WERI-Rb-1 (cell line): ENCODE data around the gene CDKN1B.

Experiments
- DNase-seq: peaks from one replicate; pipeline ENCODE4 v3.0.0-alpha.2; 2020
- H3K27ac ChIP-seq: fragments of 250-450 bp; sonication (Bioruptor Pico); 2 replicates; pipeline ENCODE4 v1.5.1; 2020; ENCODE audit warnings: mild to moderate bottlenecking, moderate library complexity
- H3K27me3 ChIP-seq: fragments of 250-450 bp; sonication (Bioruptor Pico); 2 replicates; pipeline ENCODE4 v1.5.1; 2021; ENCODE audit warnings: mild to moderate bottlenecking, low read depth, moderate library complexity; ENCODE audit not compliant: insufficient read depth, severe bottlenecking
- H3K36me3 ChIP-seq: fragments of 250-450 bp; sonication (Bioruptor Pico); 2 replicates; pipeline ENCODE4 v1.5.1; 2020; ENCODE audit warnings: mild to moderate bottlenecking, moderate library complexity
- H3K4me3 ChIP-seq: 2 replicates; pipeline ENCODE4 v1.5.1; 2011; ENCODE audit warnings: low read depth, mild to moderate bottlenecking, control low read depth, low read length
- H3K9me3 ChIP-seq: fragments of 250-450 bp; sonication (Bioruptor Pico); 2 replicates; pipeline ENCODE4 v1.5.1; 2021; ENCODE audit warnings: mild to moderate bottlenecking, moderate library complexity; ENCODE audit not compliant: severe bottlenecking
- TF ChIP-seq, protein P1 (sequence below): IDR thresholded peaks from 2 replicates; pipeline ENCODE4 v1.5.1; 2011; ENCODE audit warnings: low read depth, mild to moderate bottlenecking, control low read depth, inconsistent platforms, low read length

CDKN1B gene

DNA sequence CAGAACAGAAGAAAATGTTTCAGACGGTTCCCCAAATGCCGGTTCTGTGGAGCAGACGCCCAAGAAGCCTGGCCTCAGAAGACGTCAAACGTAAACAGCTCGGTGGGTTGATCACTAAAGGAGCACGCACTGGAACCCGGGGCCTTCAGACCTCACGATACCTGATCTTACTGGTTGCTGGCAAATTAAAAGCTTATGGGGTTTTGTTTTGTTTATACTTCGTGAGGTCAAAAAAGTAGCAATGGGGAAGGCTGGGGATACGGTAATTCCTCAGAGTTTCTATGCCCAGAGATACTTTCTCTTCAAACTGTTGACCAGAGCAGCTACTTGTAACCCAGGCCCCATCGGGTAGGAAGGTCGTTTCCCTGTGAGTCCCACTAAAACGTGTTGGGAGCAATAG is 1.7 kb downstream of the CDKN1B start:
- peak overlapping the region; percentile 100 for H3K27ac ChIP-seq
- no peak for DNase-seq
- H3K36me3 ChIP-seq: peaks cover 49% of the 10 kb centered on the region
- peak overlapping the region; percentile 88 for H3K4me3 ChIP-seq
- H3K9me3 ChIP-seq: no peaks in the 10 kb centered on the region
- H3K27me3 ChIP-seq: no peaks in the 10 kb centered on the region
- TF ChIP-seq, protein P1, sequence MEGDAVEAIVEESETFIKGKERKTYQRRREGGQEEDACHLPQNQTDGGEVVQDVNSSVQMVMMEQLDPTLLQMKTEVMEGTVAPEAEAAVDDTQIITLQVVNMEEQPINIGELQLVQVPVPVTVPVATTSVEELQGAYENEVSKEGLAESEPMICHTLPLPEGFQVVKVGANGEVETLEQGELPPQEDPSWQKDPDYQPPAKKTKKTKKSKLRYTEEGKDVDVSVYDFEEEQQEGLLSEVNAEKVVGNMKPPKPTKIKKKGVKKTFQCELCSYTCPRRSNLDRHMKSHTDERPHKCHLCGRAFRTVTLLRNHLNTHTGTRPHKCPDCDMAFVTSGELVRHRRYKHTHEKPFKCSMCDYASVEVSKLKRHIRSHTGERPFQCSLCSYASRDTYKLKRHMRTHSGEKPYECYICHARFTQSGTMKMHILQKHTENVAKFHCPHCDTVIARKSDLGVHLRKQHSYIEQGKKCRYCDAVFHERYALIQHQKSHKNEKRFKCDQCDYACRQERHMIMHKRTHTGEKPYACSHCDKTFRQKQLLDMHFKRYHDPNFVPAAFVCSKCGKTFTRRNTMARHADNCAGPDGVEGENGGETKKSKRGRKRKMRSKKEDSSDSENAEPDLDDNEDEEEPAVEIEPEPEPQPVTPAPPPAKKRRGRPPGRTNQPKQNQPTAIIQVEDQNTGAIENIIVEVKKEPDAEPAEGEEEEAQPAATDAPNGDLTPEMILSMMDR: no peak

- Histone ChIP-seq H3K27ac (peak overlapping the region; percentile 100), H3K27me3 (no peaks in the 10 kb centered on the region), H3K36me3 (peaks cover 49% of the 10 kb centered on the region), H3K9me3 (no peaks in the 10 kb centered on the region), H3K4me3 (peak overlapping the region; percentile 88)
- DNase-seq: no peak
- TF ChIP-seq, protein P1: no peak
These were observed 2.3 kb downstream of the CDKN1B start for GRCh38 chr12:12719496-12719895.

DNA sequence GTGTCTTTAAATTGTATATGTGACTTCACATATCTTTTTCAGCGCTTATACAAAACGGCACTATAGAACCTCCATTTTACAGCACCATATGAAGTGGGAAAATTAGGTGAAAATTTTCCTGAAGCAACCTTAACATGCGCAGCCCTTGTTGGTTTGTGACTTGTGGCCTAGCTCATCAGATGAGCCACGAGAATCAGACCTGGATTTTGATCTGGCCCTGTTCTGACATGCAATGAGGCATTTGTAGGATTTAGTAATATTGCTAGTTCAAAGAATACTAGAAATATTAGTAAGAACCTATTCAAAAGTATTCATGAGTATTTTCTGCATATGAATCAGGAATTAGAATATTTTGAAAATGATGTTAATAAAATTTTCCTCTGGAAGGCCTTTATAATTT is 2.9 kb downstream of the CDKN1B start:
- Histone ChIP-seq H3K27me3 (no peaks in the 10 kb centered on the region), H3K27ac (peak overlapping the region; percentile 100)

DNA sequence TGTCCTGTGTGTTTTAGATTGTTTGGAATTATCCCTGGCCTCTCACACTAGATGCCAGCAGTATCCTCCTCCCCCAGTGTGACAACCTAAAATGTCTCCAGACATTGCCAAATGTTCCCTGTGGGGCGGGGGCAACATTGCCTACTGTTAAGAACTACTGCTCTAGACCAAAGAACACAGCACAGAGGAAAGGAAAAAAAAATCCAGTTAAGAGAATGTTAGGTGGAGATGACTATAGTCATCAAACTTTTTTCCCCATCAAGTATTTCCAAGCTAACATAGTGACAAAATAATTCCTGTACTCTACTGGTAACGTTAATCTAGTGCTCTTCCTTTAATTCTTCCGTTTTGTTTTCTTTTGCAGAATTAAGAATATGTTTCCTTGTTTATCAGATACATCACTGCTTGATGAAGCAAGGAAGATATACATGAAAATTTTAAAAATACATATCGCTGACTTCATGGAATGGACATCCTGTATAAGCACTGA is 3.5 kb downstream of the CDKN1B start:
- Histone ChIP-seq H3K4me3 (peak overlapping the region; percentile 88), H3K36me3 (peaks cover 52% of the 10 kb centered on the region), H3K27me3 (no peaks in the 10 kb centered on the region), H3K27ac (peak overlapping the region; percentile 100), H3K9me3 (no peaks in the 10 kb centered on the region)
- TF ChIP-seq, protein P1: no peak
- DNase-seq: no peak

More for the DNA sequence above, 2.9 kb downstream of the CDKN1B start:
- DNase-seq: no peak
- Histone ChIP-seq H3K36me3 (peaks cover 52% of the 10 kb centered on the region), H3K9me3 (no peaks in the 10 kb centered on the region), H3K4me3 (peak overlapping the region; percentile 88)
- TF ChIP-seq, protein P1: no peak

- Histone ChIP-seq H3K4me3 (peak overlapping the region; percentile 96), H3K9me3 (no peaks in the 10 kb centered on the region), H3K36me3 (peaks cover 52% of the 10 kb centered on the region), H3K27ac (peak overlapping the region; percentile 100), H3K27me3 (no peaks in the 10 kb centered on the region)
- no peak for DNase-seq
- TF ChIP-seq, protein P1: no peak
These were observed 4.1 kb downstream of the CDKN1B start for GRCh38 chr12:12721176-12721751.
